GM19452 (cell line): ENCODE data around the gene JMJD8.
"Not testable (repeated sequence)": the region's sequence is repeated elsewhere in the genome, so short reads cannot be mapped to it uniquely, and the experiment has no call there.

ENCODE experiments used
- ATAC-seq: cut with Tn5 transposase; IDR thresholded peaks from one replicate; pipeline ENCODE4 v1.9.1; 2021; ENCODE audit not compliant: unreplicated experiment

JMJD8 gene

GRCh38 chr16:722835-723633 is 38.9 kb upstream of the JMJD8 start:
- no peak for ATAC-seq

DNA sequence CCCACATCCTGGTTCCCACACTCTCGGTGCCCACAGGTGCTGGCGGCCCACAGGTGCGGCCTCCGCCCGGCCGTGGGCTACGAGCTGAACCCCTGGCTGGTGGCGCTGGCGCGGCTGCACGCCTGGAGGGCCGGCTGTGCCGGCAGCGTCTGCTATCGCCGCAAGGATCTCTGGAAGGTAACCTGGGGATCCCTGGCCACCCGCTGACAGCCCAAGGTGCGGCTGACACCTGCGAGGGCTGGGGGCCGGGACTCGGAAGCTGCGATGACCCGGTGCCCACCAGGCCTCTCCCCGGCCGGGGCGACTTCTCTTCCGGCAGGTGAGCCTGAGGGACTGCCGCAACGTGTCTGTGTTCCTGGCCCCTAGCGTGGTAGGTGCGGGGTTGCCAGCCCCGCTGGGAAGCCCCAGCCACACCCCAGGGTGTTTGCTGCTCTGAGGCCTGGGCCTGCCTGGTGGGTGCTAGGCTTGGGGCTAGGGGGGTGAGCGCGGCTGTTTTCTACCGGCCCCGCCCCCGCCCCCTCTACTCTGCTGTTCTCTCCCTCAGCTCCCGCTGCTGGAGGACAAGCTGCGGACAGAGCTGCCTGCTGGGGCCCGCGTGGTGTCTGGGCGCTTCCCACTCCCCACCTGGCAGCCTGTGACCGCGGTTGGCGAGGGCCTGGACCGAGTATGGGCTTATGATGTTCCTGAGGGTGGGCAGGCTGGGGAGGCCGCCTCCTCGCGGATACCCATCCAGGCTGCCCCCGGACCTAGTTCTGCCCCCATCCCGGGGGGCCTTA is 37.8 kb upstream of the JMJD8 start:
- no peak for ATAC-seq

DNA sequence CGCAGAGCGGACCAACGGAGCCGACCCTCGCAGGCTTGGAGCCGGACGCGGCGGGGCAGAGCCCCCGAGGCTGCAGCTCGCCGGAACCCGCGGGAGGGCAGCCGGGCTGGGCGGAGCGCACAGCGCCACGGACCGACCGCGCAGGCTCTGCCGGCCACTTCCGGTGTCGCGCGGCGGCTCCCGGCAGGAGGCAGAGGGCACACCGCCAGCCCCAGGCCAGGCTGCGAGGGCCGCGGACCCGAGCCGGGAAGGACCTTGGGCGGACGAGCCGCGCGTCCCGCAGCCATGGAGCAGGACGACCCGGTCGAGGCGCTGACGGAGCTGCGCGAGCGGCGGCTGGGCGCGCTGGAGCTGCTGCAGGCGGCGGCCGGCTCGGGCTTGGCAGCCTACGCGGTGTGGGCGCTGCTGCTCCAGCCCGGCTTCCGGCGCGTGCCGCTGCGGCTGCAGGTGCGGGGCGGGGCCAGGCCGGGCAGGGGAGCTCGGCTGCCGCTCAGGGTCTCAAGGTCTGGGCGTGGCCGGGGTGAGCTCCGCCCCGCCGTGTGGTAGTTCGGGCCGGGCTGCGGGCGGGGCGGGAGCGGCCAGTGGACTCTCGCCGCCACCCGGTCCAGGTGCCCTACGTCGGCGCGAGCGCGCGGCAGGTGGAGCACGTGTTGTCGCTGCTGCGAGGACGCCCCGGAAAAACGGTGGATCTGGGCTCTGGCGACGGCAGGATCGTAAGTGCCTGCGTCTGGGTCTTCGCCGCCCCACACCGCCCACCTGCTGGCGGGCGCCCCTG is 37.0 kb upstream of the JMJD8 start, which contains the start of gene ANTKMT:
Gene ANTKMT, plus strand, starts transcription at position 157 of the 775 bp plus-strand sequence. Its CDS starts 129 bp downstream, at position 286.
- peak; percentile 57 for ATAC-seq

GRCh38 chr16:720447-720989 is 36.4 kb upstream of the JMJD8 start:
- peak; percentile 36 for ATAC-seq

DNA sequence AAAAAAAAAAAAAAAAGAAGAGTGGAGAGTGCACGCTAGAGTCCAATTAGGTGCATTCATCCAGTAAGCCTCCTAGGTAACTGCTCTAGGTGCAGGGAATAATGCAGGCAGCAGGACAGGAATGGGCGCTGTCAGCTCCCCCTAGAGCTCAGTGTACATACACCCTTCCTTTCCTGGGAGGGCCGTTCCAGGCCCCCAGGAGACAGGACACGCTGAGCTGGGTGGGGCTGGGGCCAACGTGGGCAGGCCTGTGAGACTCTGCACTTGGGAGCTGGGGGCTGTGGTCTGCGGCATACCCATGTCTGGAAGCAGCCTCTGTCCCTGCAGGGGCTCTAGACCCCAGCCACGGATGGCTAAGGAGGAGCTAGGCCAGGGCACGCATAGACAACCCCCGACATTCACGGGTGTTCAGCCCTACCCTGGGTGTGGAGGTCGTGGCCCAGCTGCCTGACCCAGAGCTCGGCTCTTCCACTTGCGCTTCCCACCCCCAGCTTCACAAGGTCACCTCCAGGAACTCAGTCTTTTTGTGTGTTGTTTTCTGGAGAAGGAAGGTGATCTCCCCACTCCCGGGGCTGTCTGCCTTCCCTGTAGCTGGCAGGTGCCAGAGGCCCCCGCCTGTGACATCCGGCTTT is 35.8 kb upstream of the JMJD8 start:
- no peak for ATAC-seq

DNA sequence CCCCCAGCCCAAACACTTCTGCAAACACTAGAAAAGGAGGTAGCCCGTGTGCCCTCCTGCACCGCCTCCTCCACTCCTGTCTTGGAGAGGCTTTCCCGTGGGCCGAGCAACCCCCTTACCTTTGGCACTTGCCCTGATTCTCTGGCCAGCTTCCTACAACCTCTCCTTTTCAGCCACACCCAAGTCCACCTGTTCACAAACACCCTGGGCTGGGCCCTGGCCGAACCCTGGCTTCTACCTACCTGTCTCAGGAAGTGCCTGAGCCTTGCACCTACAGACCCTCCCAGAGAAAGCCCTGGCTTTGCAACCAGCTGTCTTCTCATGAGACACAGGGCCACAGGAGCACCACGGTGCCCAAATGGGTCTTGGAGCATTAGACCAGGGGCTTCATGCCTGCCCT is 34.8 kb upstream of the JMJD8 start:
- no peak for ATAC-seq

DNA sequence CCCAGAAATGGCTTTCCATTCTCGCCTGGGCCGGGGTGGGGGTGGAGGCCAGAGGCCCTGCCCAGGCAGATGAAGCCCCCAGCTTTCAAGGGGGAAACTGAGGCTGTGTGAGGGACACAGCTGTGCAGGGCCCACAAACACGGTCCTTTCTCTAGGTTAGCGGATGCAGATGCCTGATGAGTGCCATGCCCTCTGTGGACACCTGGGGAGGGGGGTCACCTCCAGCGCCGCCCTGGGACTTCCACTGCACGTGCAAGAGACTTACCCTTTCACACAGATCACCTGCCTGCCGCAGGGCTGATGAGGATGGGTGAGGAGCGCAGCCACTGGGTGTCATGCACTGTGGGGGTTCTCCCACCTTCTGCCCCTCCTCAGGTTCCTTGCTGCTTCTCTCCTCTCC is 34.3 kb upstream of the JMJD8 start:
- no peak for ATAC-seq

- no peak for ATAC-seq
Measured at GRCh38 chr16:717450-718245, 33.5 kb upstream of the JMJD8 start.

DNA sequence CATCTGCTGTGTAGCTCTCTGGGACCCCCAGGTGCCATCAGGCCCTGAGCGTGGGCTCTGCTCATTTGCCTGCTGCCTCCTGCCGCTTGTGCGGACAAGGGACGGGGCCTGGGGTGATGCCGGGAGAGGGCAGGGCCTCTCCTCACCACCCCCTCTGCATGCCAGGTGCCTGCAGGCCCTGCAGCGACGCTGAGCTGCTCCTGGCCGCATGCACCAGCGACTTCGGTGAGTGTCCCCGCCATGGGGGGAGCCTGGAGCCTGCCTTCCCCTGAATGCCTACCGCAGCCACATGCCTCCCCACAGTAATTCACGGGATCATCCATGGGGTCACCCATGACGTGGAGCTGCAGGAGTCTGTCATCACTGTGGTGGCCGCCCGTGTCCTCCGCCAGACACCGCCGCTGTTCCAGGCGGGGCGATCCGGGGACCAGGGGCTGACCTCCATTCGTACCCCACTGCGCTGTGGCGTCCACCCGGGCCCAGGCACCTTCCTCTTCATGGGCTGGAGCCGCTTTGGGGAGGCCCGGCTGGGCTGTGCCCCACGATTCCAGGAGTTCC is 32.7 kb upstream of the JMJD8 start:
- ATAC-seq: no peak

GRCh38 chr16:716200-716568 is 32.0 kb upstream of the JMJD8 start:
- no peak for ATAC-seq

- no peak for ATAC-seq
Measured at GRCh38 chr16:715477-716199, 31.5 kb upstream of the JMJD8 start.

GRCh38 chr16:714558-715476 is 30.7 kb upstream of the JMJD8 start, which contains the start of gene METRN:
Gene METRN (plus strand): TSS chr16:715118. CDS start chr16:715290, 172 bp downstream.
- peak; percentile 83 for ATAC-seq

DNA sequence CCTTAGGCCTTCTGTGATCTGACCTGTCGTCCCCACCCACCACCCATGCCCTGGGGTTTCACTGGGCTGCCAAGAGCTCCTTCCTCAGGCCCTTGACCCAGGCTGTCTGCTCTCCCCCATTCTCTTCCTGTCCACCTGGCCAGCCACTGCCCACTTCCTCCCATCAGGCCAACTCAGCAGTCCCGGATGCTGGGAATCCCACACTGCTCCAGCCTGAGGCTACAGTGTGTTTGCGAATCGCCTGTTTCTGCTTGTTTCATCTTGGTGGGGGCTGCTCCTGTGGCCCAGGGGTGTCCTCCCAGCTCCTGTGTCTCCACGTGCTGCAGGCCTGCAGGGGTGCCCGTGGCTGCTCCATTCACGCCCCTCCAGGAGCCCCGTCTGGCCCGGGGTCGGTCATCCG is 29.9 kb upstream of the JMJD8 start:
- ATAC-seq: no peak

DNA sequence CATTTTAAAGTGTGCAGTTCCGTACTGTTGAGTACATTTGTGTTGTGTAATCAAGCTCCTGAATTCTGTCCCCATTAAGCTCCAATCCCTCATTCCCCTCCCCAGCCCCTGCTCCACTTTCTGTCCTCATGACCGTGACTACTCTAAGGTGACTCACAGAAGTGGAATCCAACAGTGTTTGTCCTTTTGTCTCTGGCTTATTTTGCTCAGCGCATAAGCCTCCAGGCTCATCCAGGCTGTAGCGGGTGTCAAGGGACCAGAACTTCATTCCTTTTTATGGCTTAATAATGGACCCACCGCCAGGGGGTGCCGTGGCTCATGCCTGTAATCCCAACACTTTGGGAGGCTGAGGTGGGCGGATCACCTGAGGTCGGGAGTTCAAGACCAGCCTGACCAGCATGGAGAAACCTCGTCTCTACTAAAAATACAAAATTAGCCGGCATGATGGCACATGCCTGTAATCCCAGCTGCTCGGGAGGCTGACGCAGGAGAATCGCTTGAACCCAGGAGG is 28.7 kb upstream of the JMJD8 start:
- not testable (repeated sequence) for ATAC-seq

DNA sequence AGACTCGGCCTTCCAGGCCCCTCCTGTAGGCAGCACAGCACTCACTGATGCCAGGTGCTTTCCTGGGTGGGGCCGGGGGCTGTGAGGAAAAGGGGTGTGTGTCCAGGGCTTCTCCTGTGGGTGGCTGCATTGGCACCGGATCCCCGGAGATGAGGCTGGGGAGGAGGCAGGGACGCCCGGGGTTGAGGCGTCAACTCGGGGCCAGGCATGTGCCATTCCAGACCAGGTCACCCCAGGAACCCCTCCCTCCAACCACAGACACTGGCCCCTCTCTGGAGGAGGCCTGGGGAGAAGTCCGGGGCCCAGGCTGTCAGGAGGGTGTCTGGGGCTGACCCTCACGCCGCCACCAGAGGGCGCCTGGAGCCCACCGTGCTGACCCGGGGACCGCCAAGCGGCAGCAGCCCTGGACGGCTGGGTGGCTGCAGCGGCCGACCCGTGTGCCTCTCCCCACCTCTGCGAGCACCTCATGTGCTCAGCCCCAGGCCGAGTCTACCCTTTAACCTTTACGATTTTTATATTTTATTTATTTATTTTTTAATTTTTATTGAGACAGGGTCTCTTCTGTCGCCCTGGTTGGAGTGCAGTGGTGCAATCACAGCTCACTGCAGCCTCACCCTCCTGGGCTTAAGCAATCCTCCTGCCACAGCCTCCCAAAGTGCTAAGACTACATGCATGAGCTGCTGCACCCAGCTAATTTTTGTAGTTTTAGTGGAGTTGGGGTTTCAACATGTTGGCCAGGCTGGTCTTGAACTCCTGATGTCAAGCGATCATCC is 27.6 kb upstream of the JMJD8 start:
- no peak for ATAC-seq

GRCh38 chr16:711084-711483 is 26.9 kb upstream of the JMJD8 start:
- ATAC-seq: no peak
